ENCODE measurements around the gene USP36. TPM values are rescaled to one million over a fixed set of nuclear protein-coding genes. Genes with fewer than 3 reads are reported as not detected.
A peak's percentile ranks its signal among the peaks of the same experiment; 100 is the strongest.

The USP36 gene
- total RNA-seq, 1 experiment from 2014 or later: 79.5 TPM

- CTCF ChIA-PET: no interaction called here
- no peak for TF ChIP-seq CTCF (IDR thresholded peaks at IDR 0.05; ENCODE audit: unreplicated experiment)
- Mint-ChIP-seq H3K4me1 (ENCODE audit: low read depth, unreplicated experiment) (peaks cover 39% of the 10 kb centered on the region), H3K27me3 (ENCODE audit: unreplicated experiment) (no peaks in the 10 kb centered on the region), H3K4me3 (ENCODE audit: low read depth, unreplicated experiment) (no peak overlapping the region), H3K36me3 (ENCODE audit: insufficient read depth, unreplicated experiment) (peaks cover 55% of the 10 kb centered on the region), H3K9me3 (ENCODE audit: low read depth, unreplicated experiment) (no peaks in the 10 kb centered on the region), H3K27ac (ENCODE audit: unreplicated experiment) (peak overlapping the region; percentile 61)
- DNase-seq: no peak
- BruUV-seq (replicated peaks): no TSS peak
- intact Hi-C loops (cut with micrococcal nuclease; ENCODE audit: unreplicated experiment): no loop called here
Observed at GRCh38 chr17:78886954-78887353, 46.3 kb upstream of the USP36 start.

GRCh38 chr17:78885956-78886355, 45.3 kb upstream of the USP36 start:
- Mint-ChIP-seq H3K4me1 (ENCODE audit: low read depth, unreplicated experiment) (peaks cover 39% of the 10 kb centered on the region), H3K4me3 (ENCODE audit: low read depth, unreplicated experiment) (no peak overlapping the region), H3K27ac (ENCODE audit: unreplicated experiment) (peak overlapping the region; percentile 61), H3K36me3 (ENCODE audit: insufficient read depth, unreplicated experiment) (peaks cover 50% of the 10 kb centered on the region), H3K27me3 (ENCODE audit: unreplicated experiment) (no peaks in the 10 kb centered on the region), H3K9me3 (ENCODE audit: low read depth, unreplicated experiment) (no peaks in the 10 kb centered on the region)
- intact Hi-C loops (cut with micrococcal nuclease; ENCODE audit: unreplicated experiment): no loop called here
- DNase-seq: peak; percentile 24
- no TSS peak for BruUV-seq (replicated peaks)
- no peak for TF ChIP-seq CTCF (IDR thresholded peaks at IDR 0.05; ENCODE audit: unreplicated experiment)
- CTCF ChIA-PET: interaction anchor here (0.6 kb wide), 1 partner anchor 51 kb away, joined by 3 read pairs; no protein-coding TSS in a partner anchor

GRCh38 chr17:78884876-78885667, 44.5 kb upstream of the USP36 start:
- CTCF ChIA-PET: interaction anchor here (1.9 kb wide), 1 partner anchor 19 kb away, joined by 4 read pairs; no protein-coding TSS in a partner anchor
- no peak for TF ChIP-seq CTCF (IDR thresholded peaks at IDR 0.05; ENCODE audit: unreplicated experiment)
- H3K27me3 Mint-ChIP-seq (ENCODE audit: unreplicated experiment): no peaks in the 10 kb centered on the region
- H3K27ac Mint-ChIP-seq (ENCODE audit: unreplicated experiment): peak overlapping the region; percentile 92
- BruUV-seq (replicated peaks): no TSS peak
- DNase-seq: no peak
- no peaks in the 10 kb centered on the region for H3K9me3 Mint-ChIP-seq (ENCODE audit: low read depth, unreplicated experiment)
- intact Hi-C loops (cut with micrococcal nuclease; ENCODE audit: unreplicated experiment): loop anchor here (5.0 kb wide), 1 partner anchor 37 kb away; no protein-coding TSS in a partner anchor
- peak overlapping the region; percentile 58 for H3K4me3 Mint-ChIP-seq (ENCODE audit: low read depth, unreplicated experiment)
- H3K4me1 Mint-ChIP-seq (ENCODE audit: low read depth, unreplicated experiment): peaks cover 39% of the 10 kb centered on the region
- H3K36me3 Mint-ChIP-seq (ENCODE audit: insufficient read depth, unreplicated experiment): peaks cover 52% of the 10 kb centered on the region

- H3K36me3 Mint-ChIP-seq (ENCODE audit: insufficient read depth, unreplicated experiment): peaks cover 59% of the 10 kb centered on the region
- peak overlapping the region; percentile 92 for H3K27ac Mint-ChIP-seq (ENCODE audit: unreplicated experiment)
- CTCF ChIA-PET: interaction anchor here (0.6 to 1.9 kb wide), 5 partner anchors 14 to 686 kb away, joined by 3 to 4 read pairs (median 3); partner anchors contain the start of gene CEP295NL
- peak overlapping the region; percentile 58 for H3K4me3 Mint-ChIP-seq (ENCODE audit: low read depth, unreplicated experiment)
- intact Hi-C loops (cut with micrococcal nuclease; ENCODE audit: unreplicated experiment): loop anchor here (5.0 kb wide), 1 partner anchor 38 kb away; no protein-coding TSS in a partner anchor
- TSS peak; percentile 87 for BruUV-seq (replicated peaks)
- TF ChIP-seq CTCF (IDR thresholded peaks at IDR 0.05; ENCODE audit: unreplicated experiment): no peak
- no peaks in the 10 kb centered on the region for H3K9me3 Mint-ChIP-seq (ENCODE audit: low read depth, unreplicated experiment)
- peak; percentile 26 for DNase-seq
- H3K27me3 Mint-ChIP-seq (ENCODE audit: unreplicated experiment): no peaks in the 10 kb centered on the region
- peaks cover 36% of the 10 kb centered on the region for H3K4me1 Mint-ChIP-seq (ENCODE audit: low read depth, unreplicated experiment)
Observed at GRCh38 chr17:78884148-78884825, 43.7 kb upstream of the USP36 start.

Data from Calu3 (cell line).